ENCODE results near the gene ATG101.

Gene ATG101

GRCh38 chr12:52049688-52050087, 20.1 kb upstream of the ATG101 start:
- no peak for TF ChIP-seq CTCF (IDR thresholded peaks at IDR 0.05; ENCODE audit: unreplicated experiment in 3 of 3)
- H3K36me3 Mint-ChIP-seq (ENCODE audit: low read depth): no peaks in the 10 kb centered on the region
- H3K9me3 Mint-ChIP-seq: no peaks in the 10 kb centered on the region
- peak overlapping the region; percentile 81 to 89 (median 88) for H3K4me3 Mint-ChIP-seq
- peaks cover 33% of the 10 kb centered on the region for H3K4me1 Mint-ChIP-seq
- H3K27me3 Mint-ChIP-seq (ENCODE audit: low read depth): peaks cover 26% of the 10 kb centered on the region
- H3K27ac Mint-ChIP-seq: peak overlapping the region in 1 of 3 experiments; percentile 19

DNA sequence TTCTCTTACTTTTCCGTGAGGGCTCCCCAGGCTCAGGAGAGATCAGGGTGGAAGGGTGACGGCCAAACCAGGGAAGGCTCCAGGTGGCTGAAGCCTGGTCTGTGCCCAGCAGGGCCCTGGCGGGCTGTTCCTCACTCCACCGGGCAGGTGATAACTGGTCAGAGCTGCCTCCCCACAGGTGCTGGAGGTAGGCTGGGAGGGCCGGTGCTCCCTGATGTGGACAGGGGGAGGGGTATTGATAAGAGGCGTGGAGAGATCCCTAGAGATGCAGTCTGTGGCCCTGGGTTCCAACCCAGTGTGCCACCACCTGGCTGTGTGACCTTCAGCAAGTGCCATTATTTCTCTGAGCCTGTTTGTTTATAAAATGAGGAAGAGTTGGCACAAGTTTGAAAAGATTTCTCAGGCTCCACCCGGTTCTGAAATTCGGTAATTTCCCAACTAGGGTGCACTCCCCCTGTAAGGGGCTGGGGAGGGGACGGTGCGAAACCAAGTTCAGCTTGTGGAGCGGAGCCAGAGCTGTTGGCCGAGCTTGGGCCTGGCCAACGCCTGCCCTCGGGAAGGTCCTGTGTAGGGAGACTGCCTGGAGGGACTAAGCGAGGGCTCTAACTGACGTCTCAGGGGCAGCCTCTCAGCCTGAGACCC, 19.5 kb upstream of the ATG101 start:
- no peak for TF ChIP-seq CTCF (IDR thresholded peaks at IDR 0.05; ENCODE audit: unreplicated experiment in 3 of 3)
- peaks cover 32% of the 10 kb centered on the region for H3K4me1 Mint-ChIP-seq

GRCh38 chr12:52050758-52051541, 18.8 kb upstream of the ATG101 start, which contains the start of gene NR4A1:
TSS of gene NR4A1 (plus strand) at chr12:52051442. CDS start at chr12:52054329, 2,887 bp downstream.
- Mint-ChIP-seq H3K36me3 (ENCODE audit: low read depth) (no peaks in the 10 kb centered on the region), H3K4me3 (peak within 1 kb of the TSS; percentile 81 to 89 (median 88)), H3K27me3 (ENCODE audit: low read depth) (peaks cover 26% of the 10 kb centered on the region), H3K27ac (peak within 1 kb of the TSS in 2 of 3 experiments; percentile 66 to 74), H3K9me3 (no peaks in the 10 kb centered on the region), H3K4me1 (peaks cover 32% of the 10 kb centered on the region)
- peak in 1 of 3 experiments; percentile 15 for TF ChIP-seq CTCF (IDR thresholded peaks at IDR 0.05; ENCODE audit: unreplicated experiment in 3 of 3)

More for the DNA sequence above, 19.5 kb upstream of the ATG101 start:
- H3K4me3 Mint-ChIP-seq: peak overlapping the region; percentile 81 to 89 (median 88)
- H3K36me3 Mint-ChIP-seq (ENCODE audit: low read depth): no peaks in the 10 kb centered on the region
- H3K9me3 Mint-ChIP-seq: no peaks in the 10 kb centered on the region
- H3K27me3 Mint-ChIP-seq (ENCODE audit: low read depth): peaks cover 26% of the 10 kb centered on the region
- H3K27ac Mint-ChIP-seq: peak overlapping the region in 1 of 3 experiments; percentile 37

- TF ChIP-seq CTCF (IDR thresholded peaks at IDR 0.05; ENCODE audit: unreplicated experiment in 3 of 3): no peak
- H3K27ac Mint-ChIP-seq: no peak overlapping the region
- no peaks in the 10 kb centered on the region for H3K9me3 Mint-ChIP-seq
- peak overlapping the region; percentile 79 to 89 (median 88) for H3K4me3 Mint-ChIP-seq
- peaks cover 44% of the 10 kb centered on the region for H3K4me1 Mint-ChIP-seq
- peaks cover 26% of the 10 kb centered on the region for H3K27me3 Mint-ChIP-seq (ENCODE audit: low read depth)
- no peaks in the 10 kb centered on the region for H3K36me3 Mint-ChIP-seq (ENCODE audit: low read depth)
These were observed 17.2 kb upstream of the ATG101 start for GRCh38 chr12:52052468-52053186.

GRCh38 chr12:52053536-52054209, 16.1 kb upstream of the ATG101 start:
- Mint-ChIP-seq H3K4me3 (peak overlapping the region in 1 of 3 experiments; percentile 60), H3K27me3 (ENCODE audit: low read depth) (peaks cover 23% of the 10 kb centered on the region), H3K9me3 (no peaks in the 10 kb centered on the region), H3K36me3 (ENCODE audit: low read depth) (no peaks in the 10 kb centered on the region), H3K4me1 (peaks cover 49% of the 10 kb centered on the region), H3K27ac (no peak overlapping the region)
- no peak for TF ChIP-seq CTCF (IDR thresholded peaks at IDR 0.05; ENCODE audit: unreplicated experiment in 3 of 3)
